ENCODE data around the gene RASA3.

RASA3 gene

GRCh38 chr13:113951246-113951999 lies 181.0 kb downstream of the RASA3 start:
- peak; percentile 91 for TF ChIP-seq CTCF (IDR thresholded peaks at IDR 0.05; ENCODE audit: poor library complexity, severe bottlenecking)
- Histone ChIP-seq H3K4me3 (ENCODE audit: severe bottlenecking) (no peak overlapping the region), H3K27me3 (ENCODE audit: insufficient read depth, poor library complexity, severe bottlenecking) (no peaks in the 10 kb centered on the region), H3K4me1 (ENCODE audit: insufficient read depth, poor library complexity, severe bottlenecking) (no peaks in the 10 kb centered on the region), H3K27ac (ENCODE audit: poor library complexity, severe bottlenecking) (no peak overlapping the region), H3K9me3 (ENCODE audit: severe bottlenecking) (no peaks in the 10 kb centered on the region), H3K36me3 (ENCODE audit: low read depth) (no peaks in the 10 kb centered on the region)
- no peak for DNase-seq (ENCODE audit: low spot score)
- peak; percentile 91 for ATAC-seq (ENCODE audit: low read depth)

- Histone ChIP-seq H3K27ac (ENCODE audit: poor library complexity, severe bottlenecking) (no peak overlapping the region), H3K9me3 (ENCODE audit: severe bottlenecking) (no peaks in the 10 kb centered on the region), H3K4me3 (ENCODE audit: severe bottlenecking) (no peak overlapping the region), H3K4me1 (ENCODE audit: insufficient read depth, poor library complexity, severe bottlenecking) (no peaks in the 10 kb centered on the region), H3K36me3 (ENCODE audit: low read depth) (no peaks in the 10 kb centered on the region), H3K27me3 (ENCODE audit: insufficient read depth, poor library complexity, severe bottlenecking) (no peaks in the 10 kb centered on the region)
- no peak for DNase-seq (ENCODE audit: low spot score)
- ATAC-seq (ENCODE audit: low read depth) = no peak; the same call in 2 of the 3 replicates
- no peak for TF ChIP-seq CTCF (IDR thresholded peaks at IDR 0.05; ENCODE audit: poor library complexity, severe bottlenecking)
Measured at GRCh38 chr13:113950451-113951245, 181.8 kb downstream of the RASA3 start.

GRCh38 chr13:113949546-113949945 lies 182.9 kb downstream of the RASA3 start:
- no peaks in the 10 kb centered on the region for H3K27me3 ChIP-seq (ENCODE audit: insufficient read depth, poor library complexity, severe bottlenecking)
- H3K9me3 ChIP-seq (ENCODE audit: severe bottlenecking) = no peaks in the 10 kb centered on the region
- ATAC-seq (ENCODE audit: low read depth) = no peak
- no peaks in the 10 kb centered on the region for H3K36me3 ChIP-seq (ENCODE audit: low read depth)
- no peaks in the 10 kb centered on the region for H3K4me1 ChIP-seq (ENCODE audit: insufficient read depth, poor library complexity, severe bottlenecking)
- H3K27ac ChIP-seq (ENCODE audit: poor library complexity, severe bottlenecking) = no peak overlapping the region
- no peak overlapping the region for H3K4me3 ChIP-seq (ENCODE audit: severe bottlenecking)
- no peak for DNase-seq (ENCODE audit: low spot score)
- TF ChIP-seq CTCF (IDR thresholded peaks at IDR 0.05; ENCODE audit: poor library complexity, severe bottlenecking) = no peak

GRCh38 chr13:113948034-113948742 lies 184.2 kb downstream of the RASA3 start:
- no peak for TF ChIP-seq CTCF (IDR thresholded peaks at IDR 0.05; ENCODE audit: poor library complexity, severe bottlenecking)

More at GRCh38 chr13:113948034-113948742, 184.2 kb downstream of the RASA3 start:
- Histone ChIP-seq H3K27me3 (ENCODE audit: insufficient read depth, poor library complexity, severe bottlenecking) (no peaks in the 10 kb centered on the region), H3K4me1 (ENCODE audit: insufficient read depth, poor library complexity, severe bottlenecking) (no peaks in the 10 kb centered on the region), H3K36me3 (ENCODE audit: low read depth) (no peaks in the 10 kb centered on the region), H3K9me3 (ENCODE audit: severe bottlenecking) (no peaks in the 10 kb centered on the region), H3K27ac (ENCODE audit: poor library complexity, severe bottlenecking) (no peak overlapping the region), H3K4me3 (ENCODE audit: severe bottlenecking) (no peak overlapping the region)
- DNase-seq (ENCODE audit: low spot score) (no peak), ATAC-seq (ENCODE audit: low read depth) (no peak)

Data from RWPE2 (cell line).